ENCODE data around the gene APOBEC3F. TPM values are rescaled to one million over a fixed set of nuclear protein-coding genes. Genes with fewer than 3 reads are reported as not detected.

Gene APOBEC3F
- total RNA-seq, 1 donor, result 5.6 TPM

GRCh38 chr22:39087098-39087497 lies 46.4 kb downstream of the APOBEC3F start:
- H3K4me3 ChIP-seq (ENCODE audit: low read depth, low read length), result no peak overlapping the region
- DNase-seq (ENCODE audit: low read depth), result no peak
- no peak for TF ChIP-seq CTCF (IDR thresholded peaks at IDR 0.05; ENCODE audit: insufficient read depth, low read depth, low read length)

- no peak for DNase-seq (ENCODE audit: low read depth)
- H3K4me3 ChIP-seq (ENCODE audit: low read depth, low read length), result no peak overlapping the region
- TF ChIP-seq CTCF (IDR thresholded peaks at IDR 0.05; ENCODE audit: insufficient read depth, low read depth, low read length), result no peak
These were observed 47.4 kb downstream of the APOBEC3F start for GRCh38 chr22:39087881-39088684.

- no peak overlapping the region for H3K4me3 ChIP-seq (ENCODE audit: low read depth, low read length)
- DNase-seq (ENCODE audit: low read depth), result no peak
- TF ChIP-seq CTCF (IDR thresholded peaks at IDR 0.05; ENCODE audit: insufficient read depth, low read depth, low read length), result no peak
These were observed 48.0 kb downstream of the APOBEC3F start for GRCh38 chr22:39088685-39089032.

- TF ChIP-seq CTCF (IDR thresholded peaks at IDR 0.05; ENCODE audit: insufficient read depth, low read depth, low read length), result no peak
- DNase-seq (ENCODE audit: low read depth), result no peak
- H3K4me3 ChIP-seq (ENCODE audit: low read depth, low read length), result no peak overlapping the region
These were observed 49.3 kb downstream of the APOBEC3F start for GRCh38 chr22:39089928-39090327.

- no peak for TF ChIP-seq CTCF (IDR thresholded peaks at IDR 0.05; ENCODE audit: insufficient read depth, low read depth, low read length)
- H3K4me3 ChIP-seq (ENCODE audit: low read depth, low read length), result no peak overlapping the region
- no peak for DNase-seq (ENCODE audit: low read depth)
These were observed 49.9 kb downstream of the APOBEC3F start for GRCh38 chr22:39090426-39091064.

GRCh38 chr22:39091126-39092081 lies 50.7 kb downstream of the APOBEC3F start:
- no peak overlapping the region for H3K4me3 ChIP-seq (ENCODE audit: low read depth, low read length)
- no peak for DNase-seq (ENCODE audit: low read depth)
- TF ChIP-seq CTCF (IDR thresholded peaks at IDR 0.05; ENCODE audit: insufficient read depth, low read depth, low read length), result no peak
